PC-3 (cell line): Measurements from ENCODE around the gene DHRS11. TPM values are rescaled to one million over a fixed set of nuclear protein-coding genes. Genes with fewer than 3 reads are reported as not detected.

Experiments used
- total RNA-seq: library from RNA; depleted of rRNA; stranded (reverse); fragments of >200 nt; gene quantifications from 2 replicates; pipeline ENCODE4 v1.2.3, GENCODE V29; 2014; rRNA removed

Gene DHRS11
- total RNA-seq, 1 experiment from 2014 or later: 14.8 TPM

Other genes with a start within 250 kb of the DHRS11 start
- not detected in 2 replicates for gene TBC1D3H, start 203.4 kb upstream of the DHRS11 start, total RNA-seq
- 27.5 and 37.9 TPM in 2 replicates for gene ZNHIT3, start 105.2 kb upstream of the DHRS11 start, total RNA-seq
- gene MYO19, start 57.0 kb upstream of the DHRS11 start, total RNA-seq: 128 and 143 TPM in 2 replicates
- 8.0 and 11.1 TPM in 2 replicates for gene PIGW, start 56.9 kb upstream of the DHRS11 start, total RNA-seq
- 33.0 and 40.5 TPM in 2 replicates for gene GGNBP2, start 47.0 kb upstream of the DHRS11 start, total RNA-seq
- gene MRM1, start 9.7 kb downstream of the DHRS11 start, total RNA-seq: 8.8 and 9.2 TPM in 2 replicates